Measurements from ENCODE around the gene MRGPRF.

Gene MRGPRF

GRCh38 chr11:69041516-69041915 lies 28.5 kb upstream of the MRGPRF start:
- H3K79me2 ChIP-seq (ENCODE audit: insufficient read depth, low read length), result no peaks in the 10 kb centered on the region
- no peaks in the 10 kb centered on the region for H3K36me3 ChIP-seq (ENCODE audit: insufficient read depth, low read length)
- TF ChIP-seq CTCF (IDR thresholded peaks at IDR 0.05; ENCODE audit: borderline replicate concordance, extremely low read depth, low read length, poor library complexity, severe bottlenecking), result no peak
- no peaks in the 10 kb centered on the region for H3K4me1 ChIP-seq (ENCODE audit: insufficient read depth, low read length)
- no peaks in the 10 kb centered on the region for H3K27me3 ChIP-seq (ENCODE audit: insufficient read depth, low read length, poor library complexity)
- no peak overlapping the region for H3K4me3 ChIP-seq (ENCODE audit: low read depth in 1 of 2, low read length in 2 of 2)
- no peak for DNase-seq
- no peak for ATAC-seq (ENCODE audit: insufficient read depth, low read depth)
- no peak overlapping the region for H2AFZ ChIP-seq (ENCODE audit: low read depth, low read length)
- H4K20me1 ChIP-seq (ENCODE audit: insufficient read depth, low read length), result no peaks in the 10 kb centered on the region
- H3K9ac ChIP-seq (ENCODE audit: low read depth, low read length), result no peak overlapping the region
- no peaks in the 10 kb centered on the region for H3K9me3 ChIP-seq (ENCODE audit: insufficient read depth, low read length, severe bottlenecking)
- H3K27ac ChIP-seq (ENCODE audit: low read length), result no peak overlapping the region
- no peak overlapping the region for H3K4me2 ChIP-seq (ENCODE audit: insufficient read depth, low read length)

GRCh38 chr11:69040581-69041260 lies 27.7 kb upstream of the MRGPRF start:
- H3K4me2 ChIP-seq (ENCODE audit: insufficient read depth, low read length), result no peak overlapping the region
- no peaks in the 10 kb centered on the region for H3K4me1 ChIP-seq (ENCODE audit: insufficient read depth, low read length)
- DNase-seq, result no peak
- H3K9me3 ChIP-seq (ENCODE audit: insufficient read depth, low read length, severe bottlenecking), result no peaks in the 10 kb centered on the region
- no peak for TF ChIP-seq EZH2 (IDR thresholded peaks at IDR 0.05; ENCODE audit: borderline replicate concordance, low read depth, low read length, severe bottlenecking)
- TF ChIP-seq CTCF (IDR thresholded peaks at IDR 0.05; ENCODE audit: borderline replicate concordance, extremely low read depth, low read length, poor library complexity, severe bottlenecking), result no peak
- no peaks in the 10 kb centered on the region for H4K20me1 ChIP-seq (ENCODE audit: insufficient read depth, low read length)
- no peak for ATAC-seq (ENCODE audit: insufficient read depth, low read depth)
- no peak overlapping the region for H3K4me3 ChIP-seq (ENCODE audit: low read depth in 1 of 2, low read length in 2 of 2)
- H3K79me2 ChIP-seq (ENCODE audit: insufficient read depth, low read length), result no peaks in the 10 kb centered on the region
- H3K27ac ChIP-seq (ENCODE audit: low read length), result no peak overlapping the region
- no peaks in the 10 kb centered on the region for H3K36me3 ChIP-seq (ENCODE audit: insufficient read depth, low read length)
- peaks cover 3% of the 10 kb centered on the region for H3K27me3 ChIP-seq (ENCODE audit: insufficient read depth, low read length, poor library complexity)
- H2AFZ ChIP-seq (ENCODE audit: low read depth, low read length), result no peak overlapping the region
- no peak overlapping the region for H3K9ac ChIP-seq (ENCODE audit: low read depth, low read length)

GRCh38 chr11:69040051-69040450 lies 27.0 kb upstream of the MRGPRF start:
- DNase-seq (no peak), ATAC-seq (ENCODE audit: insufficient read depth, low read depth) (no peak)
- Histone ChIP-seq H3K27me3 (ENCODE audit: insufficient read depth, low read length, poor library complexity) (peaks cover 3% of the 10 kb centered on the region), H3K4me2 (ENCODE audit: insufficient read depth, low read length) (no peak overlapping the region), H3K36me3 (ENCODE audit: insufficient read depth, low read length) (no peaks in the 10 kb centered on the region), H3K4me1 (ENCODE audit: insufficient read depth, low read length) (no peaks in the 10 kb centered on the region), H3K27ac (ENCODE audit: low read length) (no peak overlapping the region), H3K9me3 (ENCODE audit: insufficient read depth, low read length, severe bottlenecking) (no peaks in the 10 kb centered on the region), H4K20me1 (ENCODE audit: insufficient read depth, low read length) (no peaks in the 10 kb centered on the region), H3K9ac (ENCODE audit: low read depth, low read length) (no peak overlapping the region), H3K79me2 (ENCODE audit: insufficient read depth, low read length) (no peaks in the 10 kb centered on the region), H2AFZ (ENCODE audit: low read depth, low read length) (no peak overlapping the region), H3K4me3 (ENCODE audit: low read depth in 1 of 2, low read length in 2 of 2) (no peak overlapping the region)
- TF ChIP-seq CTCF (IDR thresholded peaks at IDR 0.05; ENCODE audit: borderline replicate concordance, extremely low read depth, low read length, poor library complexity, severe bottlenecking) (no peak), EZH2 (IDR thresholded peaks at IDR 0.05; ENCODE audit: borderline replicate concordance, low read depth, low read length, severe bottlenecking) (no peak)
